H1 (cell line): ENCODE results near the gene NUMB. TPM values are rescaled to one million over a fixed set of nuclear protein-coding genes. Genes with fewer than 3 reads are reported as not detected.
A peak's percentile ranks its signal among the peaks of the same experiment; 100 is the strongest.

ENCODE experiments used
- ATF2 ChIP-seq: IDR thresholded peaks from 2 replicates; pipeline ENCODE4 v1.6.1; 2012; ENCODE audit warnings: low read length, inconsistent platforms
- CHD1 ChIP-seq: IDR thresholded peaks from 2 replicates; pipeline ENCODE4 v1.6.1; 2012; ENCODE audit warnings: low read depth, low read length, improper control_type of control experiment
- EGR1 ChIP-seq: IDR thresholded peaks from 2 replicates; pipeline ENCODE4 v1.6.1; 2011; ENCODE audit warnings: low read depth, low read length, borderline replicate concordance
- EP300 ChIP-seq, 2 experiments: IDR thresholded peaks; 1 replicate in 1 of 2; 2 replicates in 1 of 2; pipeline ENCODE4 v1.6.1; 2011 to 2012; ENCODE audit warnings: low read depth in 2 of 2, low read length in 2 of 2, mild to moderate bottlenecking in 2 of 2, borderline replicate concordance in 1 of 2, inconsistent platforms in 1 of 2, moderate library complexity in 1 of 2
- KDM4A ChIP-seq: IDR thresholded peaks from one replicate; pipeline ENCODE4 v1.7.1; 2012; ENCODE audit warnings: low read depth, mild to moderate bottlenecking, moderate library complexity, low read length, inconsistent platforms; ENCODE audit not compliant: severe bottlenecking
- POU5F1 ChIP-seq: IDR thresholded peaks from 2 replicates; pipeline ENCODE4 v1.6.1; 2011; ENCODE audit warnings: low read depth, mild to moderate bottlenecking, low read length, moderate library complexity
- RAD21 ChIP-seq, 2 experiments: IDR thresholded peaks in 1 of 2; conservative IDR thresholded peaks in 1 of 2; 2 replicates each; pipeline ENCODE4 v1.6.1; 2011; ENCODE audit warnings: low read depth in 2 of 2, low read length in 2 of 2, improper control_type of control experiment in 1 of 2, inconsistent platforms in 1 of 2, mild to moderate bottlenecking in 1 of 2, moderate library complexity in 1 of 2
- RFX5 ChIP-seq: IDR thresholded peaks from 2 replicates; pipeline ENCODE4 v1.6.1; 2011; ENCODE audit warnings: low read depth, low read length, improper control_type of control experiment, borderline replicate concordance
- RXRA ChIP-seq: IDR thresholded peaks from 2 replicates; pipeline ENCODE4 v1.6.1; 2011; ENCODE audit warnings: low read depth, mild to moderate bottlenecking, low read length, moderate library complexity; ENCODE audit not compliant: insufficient read depth
- SP2 ChIP-seq: IDR thresholded peaks from 2 replicates; pipeline ENCODE4 v1.6.1; 2012; ENCODE audit warnings: mild to moderate bottlenecking, low read length, inconsistent platforms
- TEAD4 ChIP-seq: IDR thresholded peaks from 2 replicates; pipeline ENCODE4 v1.6.1; 2012; ENCODE audit warnings: low read depth, low read length, inconsistent platforms, mixed read lengths
- ZNF274 ChIP-seq: IDR thresholded peaks from 2 replicates; pipeline ENCODE4 v1.7.0; 2012; ENCODE audit warnings: low read length, borderline replicate concordance; ENCODE audit errors: extremely low read depth
- polyA plus RNA-seq, 7 experiments: library from polyadenylated mRNA; depleted of rRNA in 3 of 7; stranded (reverse) in 5 of 7; unstranded in 2 of 7; fragments of >200 nt in 5 of 7; fragments of 200-250 nt in 2 of 7; gene quantifications; 1 replicate in 5 of 7; 2 replicates in 1 of 7; 4 replicates in 1 of 7; pipeline versions ENCODE4 v1.2.1 to v1.2.3, GENCODE V29; 2011 to 2013; ENCODE audit warnings: missing spikeins in 2 of 7, mixed read lengths in 2 of 7
- total RNA-seq: library from RNA; stranded (reverse); fragmentation: NEBNext Ultra II Directional; extraction: Animal tissue kit (Norgen Biotek cat#: 25700); gene quantifications from 2 replicates; pipeline ENCODE4 v1.2.1, GENCODE V29; 2021
- TF ChIP-seq, protein P1 (sequence below): IDR thresholded peaks from 2 replicates; pipeline ENCODE4 v1.6.1; 2012; ENCODE audit warnings: inconsistent platforms

NUMB gene
- total and polyA plus RNA-seq, 2 of the 8 experiments (the other 6 are each of a cell fraction or from before 2014, with no cell fraction given), result 54.3 to 78.1 TPM

DNA sequence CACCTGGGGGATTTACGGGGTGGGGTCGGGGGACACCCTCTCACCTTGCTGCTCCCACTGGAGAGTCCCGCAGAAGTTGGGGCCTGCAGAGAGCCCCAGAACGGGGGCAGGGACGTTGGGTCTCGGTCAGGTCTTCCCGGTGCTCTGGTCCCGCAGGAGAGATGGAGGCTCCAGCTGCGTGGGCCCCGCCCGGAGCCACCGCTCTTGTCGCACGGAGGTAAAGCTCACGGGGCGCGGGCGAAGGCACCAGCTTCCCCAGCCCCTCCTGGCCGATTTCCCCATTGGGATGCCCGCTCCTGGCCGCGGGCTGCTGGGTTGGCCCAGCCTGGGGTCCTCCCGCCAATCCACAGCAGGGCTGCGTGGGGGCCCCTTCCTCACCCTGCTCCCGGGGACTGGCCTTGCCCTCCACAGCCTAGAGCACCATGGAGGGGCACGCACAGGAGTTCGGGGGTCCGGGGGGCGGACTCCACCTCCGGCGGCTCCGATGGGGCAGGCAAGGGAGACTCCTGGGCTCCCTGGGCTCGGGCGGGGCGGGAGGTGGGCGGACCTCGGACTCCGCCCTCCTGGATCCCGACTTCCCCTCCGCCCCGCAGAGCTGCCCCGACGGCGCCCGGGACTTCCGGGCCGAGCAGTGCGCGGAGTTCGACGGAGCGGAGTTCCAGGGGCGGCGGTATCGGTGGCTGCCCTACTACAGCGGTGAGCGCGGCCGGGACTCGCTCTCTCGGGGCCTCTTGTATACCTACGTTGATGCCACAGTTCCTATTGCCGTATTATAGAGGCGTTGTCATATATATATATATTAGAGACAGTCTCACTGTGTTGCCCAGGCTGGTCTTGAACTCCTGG is 212.6 kb downstream of the NUMB start (continued):
- TF ChIP-seq SP2 (no peak), RXRA (no peak), RFX5 (no peak), TEAD4 (no peak), ZNF274 (no peak), EGR1 (no peak), POU5F1 (no peak), RAD21 (IDR thresholded peaks at IDR 0.05 in 1 of 2, conservative IDR thresholded peaks at IDR 0.05 in 1 of 2; ENCODE audit: low read depth in 2 of 2, low read length in 2 of 2) (no peak), CHD1 (no peak), ATF2 (no peak), KDM4A (peak; percentile 44), EP300 (IDR thresholded peaks at IDR 0.05; ENCODE audit: borderline replicate concordance in 1 of 2, low read depth in 2 of 2, low read length in 2 of 2) (no peak)
- TF ChIP-seq, protein P1, sequence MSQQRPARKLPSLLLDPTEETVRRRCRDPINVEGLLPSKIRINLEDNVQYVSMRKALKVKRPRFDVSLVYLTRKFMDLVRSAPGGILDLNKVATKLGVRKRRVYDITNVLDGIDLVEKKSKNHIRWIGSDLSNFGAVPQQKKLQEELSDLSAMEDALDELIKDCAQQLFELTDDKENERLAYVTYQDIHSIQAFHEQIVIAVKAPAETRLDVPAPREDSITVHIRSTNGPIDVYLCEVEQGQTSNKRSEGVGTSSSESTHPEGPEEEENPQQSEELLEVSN, result no peak
